A549 (cell line): ENCODE results near the gene GTF2IRD1. TPM values are rescaled to one million over a fixed set of nuclear protein-coding genes. Genes with fewer than 3 reads are reported as not detected.

Source experiments
- ATAC-seq, 2 experiments: fragments of 200-7000 bp in 1 of 2; fragments of >200 bp in 1 of 2; cut with Nextera tagmentation in 1 of 2; cut with Tn5 transposase in 1 of 2; 3 replicates each; pipeline versions ENCODE4 v1.8.0 to v1.9.1; 2018 to 2020; ENCODE audit warnings: mild to moderate bottlenecking in 1 of 2, moderate library complexity in 1 of 2
- CTCF ChIA-PET: fragments of 300-600 bp; sonication (Branson Sonifier 250); formaldehyde crosslinking; extraction: SDS; loops from one replicate; lab custom pipeline; 2021; ENCODE audit warnings: antibody characterized with exemption, inconsistent platforms; lab: Yijun Ruan, JAX
- POLR2A ChIA-PET: fragments of 350-600 bp; formaldehyde crosslinking; extraction: SDS; loops from one replicate; lab custom pipeline; 2021; ENCODE audit warnings: antibody characterized with exemption, inconsistent platforms; lab: Yijun Ruan, JAX
- DNase-seq, 2 experiments: peaks; one replicate each; pipeline versions ENCODE4 v3.0.0 to v3.0.0-alpha.2; 2011 to 2016; ENCODE audit warnings: low read depth in 1 of 2, low spot score in 1 of 2
- FAIRE-seq: peaks from 2 replicates; lab custom pipeline; 2011; peaks lifted over from hg19 to GRCh38; lab: Jason Lieb, UNC
- H3K27ac ChIP-seq, 2 experiments: fragments of >200 bp; sonication (Bioruptor Twin); formaldehyde crosslinking; 3 replicates each; pipeline ENCODE4 v1.5.1; 2016 to 2017
- H3K4me1 ChIP-seq: fragments of >200 bp; sonication (Bioruptor Twin); formaldehyde crosslinking; 3 replicates; pipeline ENCODE4 v1.6.1; 2016
- H3K4me2 ChIP-seq: fragments of >200 bp; sonication (Bioruptor Twin); formaldehyde crosslinking; 3 replicates; pipeline ENCODE4 v1.6.1; 2016
- H3K4me3 ChIP-seq: fragments of >200 bp; sonication (Bioruptor Twin); formaldehyde crosslinking; 3 replicates; pipeline ENCODE4 v1.5.1; 2016
- H3K9me3 ChIP-seq: fragments of >200 bp; sonication (Bioruptor Twin); formaldehyde crosslinking; 3 replicates; pipeline ENCODE4 v1.6.1; 2016
- CHD2 ChIP-seq: fragments of 150-350 bp; IDR thresholded peaks from 2 replicates; pipeline ENCODE4 v1.6.1; 2014; ENCODE audit warnings: low read length; ENCODE audit not compliant: partially characterized antibody
- EHF ChIP-seq: fragments of 250-450 bp; sonication (Bioruptor Pico); IDR thresholded peaks from 2 replicates; pipeline ENCODE4 v1.5.0; 2020; ENCODE audit warnings: mild to moderate bottlenecking
- EHMT2 ChIP-seq: fragments of 200-600 bp; sonication (generic); IDR thresholded peaks from 2 replicates; pipeline ENCODE4 v1.6.1; 2016; ENCODE audit warnings: antibody characterized with exemption, low read depth, mild to moderate bottlenecking, moderate library complexity
- ESRRA ChIP-seq: fragments of 150-350 bp; IDR thresholded peaks from 2 replicates; pipeline ENCODE4 v1.6.1; 2014; ENCODE audit warnings: mild to moderate bottlenecking, low read length, borderline replicate concordance
- FOSL2 ChIP-seq, 2 experiments: fragments of 450-650 bp in 1 of 2; fragments of >200 bp in 1 of 2; sonication (Bioruptor Twin) in 1 of 2; formaldehyde crosslinking; IDR thresholded peaks; 2 replicates each; pipeline versions ENCODE4 v1.5.0 to v1.6.1; 2016 to 2020; ENCODE audit warnings: mild to moderate bottlenecking in 1 of 2, moderate library complexity in 1 of 2
- GATA3 ChIP-seq: IDR thresholded peaks from 2 replicates; pipeline ENCODE4 v1.6.1; 2012; ENCODE audit warnings: borderline replicate concordance
- HDAC2 ChIP-seq: fragments of 200-600 bp; sonication (generic); IDR thresholded peaks from 2 replicates; pipeline ENCODE4 v1.6.1; 2016
- HEYL ChIP-seq: fragments of 250-450 bp; sonication (Bioruptor Pico); IDR thresholded peaks from 2 replicates; pipeline ENCODE4 v1.8.0; 2021; ENCODE audit warnings: mild to moderate bottlenecking, moderate library complexity
- JUN ChIP-seq, 2 experiments: fragments of >200 bp; sonication (Bioruptor Twin); formaldehyde crosslinking; IDR thresholded peaks; 2 replicates in 1 of 2; 3 replicates in 1 of 2; pipeline ENCODE4 v1.6.1; 2016 to 2017
- MYC ChIP-seq: IDR thresholded peaks from 2 replicates; pipeline ENCODE4 v1.6.1; 2012; ENCODE audit warnings: mild to moderate bottlenecking, inconsistent platforms, low read length, improper control_type of control experiment, borderline replicate concordance
- NFE2L2 ChIP-seq: fragments of 150-350 bp; conservative IDR thresholded peaks from 2 replicates; pipeline ENCODE4 v1.6.1; 2014; ENCODE audit warnings: low read length
- NPAS2 ChIP-seq: fragments of 250-450 bp; sonication (Bioruptor Pico); IDR thresholded peaks from 2 replicates; pipeline ENCODE4 v1.8.0; 2022; ENCODE audit warnings: mild to moderate bottlenecking, moderate library complexity, borderline replicate concordance
- POLR2AphosphoS2 ChIP-seq: conservative IDR thresholded peaks from 2 replicates; pipeline ENCODE4 v1.6.1; 2012; ENCODE audit warnings: low read length, improper control_type of control experiment, inconsistent platforms
- RNF2 ChIP-seq: fragments of 200-600 bp; sonication (generic); IDR thresholded peaks from 2 replicates; pipeline ENCODE4 v1.6.1; 2016; ENCODE audit warnings: low read depth, mild to moderate bottlenecking, antibody characterized with exemption, moderate library complexity, borderline replicate concordance
- SREBF2 ChIP-seq: fragments of 450-650 bp; IDR thresholded peaks from 2 replicates; pipeline ENCODE4 v1.6.1; 2014; ENCODE audit warnings: mild to moderate bottlenecking, moderate library complexity
- WGBS: methylation state at CpG from one replicate; pipeline ENCODE4 v1.1.6; 2017; ENCODE audit errors: missing lambda C conversion rate; 5-methylcytosine and 5-hydroxymethylcytosine counted together
- polyA plus RNA-seq, 4 experiments: library from polyadenylated mRNA; depleted of rRNA in 3 of 4; stranded (reverse); fragments of >200 nt; fragmentation: RNase III in 1 of 4; extraction: RNeasy Plus Mini Kit Qiagen cat#74134 plus additional on column Dnase treatment in 1 of 4; gene quantifications; 2 replicates in 3 of 4; 3 replicates in 1 of 4; pipeline ENCODE4 v1.2.3, GENCODE V29; 2011 to 2017
- TF ChIP-seq, protein P1 (sequence below): IDR thresholded peaks from 2 replicates; pipeline ENCODE4 v1.6.1; 2012
- TF ChIP-seq, protein P2 (sequence below): IDR thresholded peaks from 2 replicates; pipeline ENCODE4 v1.6.1; 2012; ENCODE audit warnings: low read depth, borderline replicate concordance
- TF ChIP-seq, protein P3 (sequence below): fragments of 450-650 bp; IDR thresholded peaks from 2 replicates; pipeline ENCODE4 v1.6.1; 2014; ENCODE audit warnings: antibody characterized with exemption
- TF ChIP-seq, protein P4 (sequence below): fragments of >200 bp; sonication (Bioruptor Twin); formaldehyde crosslinking; IDR thresholded peaks from 2 replicates; pipeline ENCODE4 v1.6.1; 2016
- TF ChIP-seq, protein P5 (sequence below): fragments of 250-450 bp; sonication (Bioruptor Pico); IDR thresholded peaks from 2 replicates; pipeline ENCODE4 v1.5.0; 2021; ENCODE audit warnings: mild to moderate bottlenecking, moderate library complexity, borderline replicate concordance

GTF2IRD1 gene
- polyA plus RNA-seq, 2 of the 4 experiments (the other 2 are of a cell fraction) = 19.9 to 20.5 TPM

DNA sequence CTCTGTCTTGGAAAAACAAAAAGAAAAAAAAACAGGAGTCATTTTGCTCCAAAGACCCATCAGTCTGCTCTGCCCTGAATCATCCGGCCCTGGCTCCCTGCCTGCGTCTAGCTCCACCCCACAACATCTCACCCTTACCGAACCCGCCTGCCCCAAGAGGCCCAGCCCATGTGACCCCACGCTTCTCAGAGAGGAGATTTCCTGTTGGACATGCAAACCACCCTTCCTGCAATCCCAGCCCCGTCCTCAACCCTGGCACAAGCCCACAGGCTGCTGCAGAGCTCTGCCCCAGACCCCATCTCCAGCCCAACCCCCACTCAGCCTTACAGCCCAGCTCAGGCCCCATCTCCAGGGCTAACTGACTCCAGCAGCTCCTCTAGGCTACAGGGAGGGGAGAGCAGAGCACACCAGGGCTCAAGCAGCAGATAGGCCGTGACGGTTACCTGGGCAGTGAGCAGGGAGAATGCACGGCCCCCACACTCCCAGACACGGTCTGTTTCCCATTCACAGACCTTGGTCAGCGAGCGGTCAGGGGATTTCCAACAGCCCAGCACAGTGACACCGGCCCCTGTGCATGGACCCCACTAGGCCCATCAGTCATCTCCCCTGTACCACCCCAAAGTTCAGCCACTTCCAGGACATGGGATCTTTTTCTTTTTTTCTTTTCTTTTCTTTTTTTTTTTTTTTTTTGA lies 133.9 kb downstream of the GTF2IRD1 start:
- ATAC-seq (peak; percentile 95 to 96), FAIRE-seq (no peak), DNase-seq (peak; percentile 88 to 96)
- peaks cover 54% of the 10 kb centered on the region for H3K4me1 ChIP-seq
- H3K4me3 ChIP-seq = no peak overlapping the region
- WGBS = 27% methylated on average over 11 of the region's 13 CpGs
- TF ChIP-seq FOSL2 (IDR thresholded peaks at IDR 0.05) = no peak
- TF ChIP-seq FOSL2 (CRISPR knock-in tag; IDR thresholded peaks at IDR 0.05) = peak; percentile 43; the same call in 1 of the 2 replicates
- TF ChIP-seq NFE2L2 = no peak
- no peak for TF ChIP-seq CHD2
- TF ChIP-seq, protein P1, sequence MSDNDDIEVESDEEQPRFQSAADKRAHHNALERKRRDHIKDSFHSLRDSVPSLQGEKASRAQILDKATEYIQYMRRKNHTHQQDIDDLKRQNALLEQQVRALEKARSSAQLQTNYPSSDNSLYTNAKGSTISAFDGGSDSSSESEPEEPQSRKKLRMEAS = peak; percentile 84
- peak in 1 of 2 experiments; percentile 62; a peak in 1 of 5 replicates for TF ChIP-seq JUN (IDR thresholded peaks at IDR 0.05)
- no peak for TF ChIP-seq HDAC2
- TF ChIP-seq, protein P2, sequence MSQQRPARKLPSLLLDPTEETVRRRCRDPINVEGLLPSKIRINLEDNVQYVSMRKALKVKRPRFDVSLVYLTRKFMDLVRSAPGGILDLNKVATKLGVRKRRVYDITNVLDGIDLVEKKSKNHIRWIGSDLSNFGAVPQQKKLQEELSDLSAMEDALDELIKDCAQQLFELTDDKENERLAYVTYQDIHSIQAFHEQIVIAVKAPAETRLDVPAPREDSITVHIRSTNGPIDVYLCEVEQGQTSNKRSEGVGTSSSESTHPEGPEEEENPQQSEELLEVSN = peak; percentile 17; the same call in 1 of the 2 replicates
- TF ChIP-seq, protein P3, sequence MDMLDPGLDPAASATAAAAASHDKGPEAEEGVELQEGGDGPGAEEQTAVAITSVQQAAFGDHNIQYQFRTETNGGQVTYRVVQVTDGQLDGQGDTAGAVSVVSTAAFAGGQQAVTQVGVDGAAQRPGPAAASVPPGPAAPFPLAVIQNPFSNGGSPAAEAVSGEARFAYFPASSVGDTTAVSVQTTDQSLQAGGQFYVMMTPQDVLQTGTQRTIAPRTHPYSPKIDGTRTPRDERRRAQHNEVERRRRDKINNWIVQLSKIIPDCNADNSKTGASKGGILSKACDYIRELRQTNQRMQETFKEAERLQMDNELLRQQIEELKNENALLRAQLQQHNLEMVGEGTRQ = peak; percentile 85
- POLR2A ChIA-PET = interaction anchor here (0.6 to 1.1 kb wide), 4 partner anchors 12 to 245 kb away, joined by 3 to 5 read pairs (median 4); no protein-coding TSS in a partner anchor
- peak overlapping the region; percentile 87 for H3K4me2 ChIP-seq
- H3K27ac ChIP-seq = peak overlapping the region; percentile 83 to 95
- H3K9me3 ChIP-seq = no peaks in the 10 kb centered on the region
- CTCF ChIA-PET = interaction anchor here (0.6 to 2.6 kb wide), 6 partner anchors 10 to 187 kb away, joined by 3 to 12 read pairs (median 6); partner anchors contain the start of gene GTF2I

DNA sequence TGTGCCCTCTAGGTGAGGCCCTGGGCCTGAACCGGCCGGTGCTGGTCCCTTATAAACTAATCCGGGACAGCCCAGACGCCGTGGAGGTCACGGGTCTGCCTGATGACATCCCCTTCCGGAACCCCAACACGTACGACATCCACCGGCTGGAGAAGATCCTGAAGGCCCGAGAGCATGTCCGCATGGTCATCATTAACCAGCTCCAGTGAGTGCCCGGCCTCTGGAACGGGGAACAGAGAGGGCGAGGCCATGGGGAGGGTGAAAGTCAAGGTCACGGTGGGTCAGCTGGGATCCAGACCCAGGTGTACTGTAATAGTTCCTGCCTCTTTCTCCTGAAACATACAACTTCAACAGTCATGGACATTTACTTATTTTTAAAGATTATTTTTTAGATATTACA lies 137.1 kb downstream of the GTF2IRD1 start:
- ATAC-seq (no peak), DNase-seq (no peak), FAIRE-seq (no peak)
- Histone ChIP-seq H3K27ac (peak overlapping the region in 1 of 2 experiments; percentile 44; a peak in 3 of 6 replicates), H3K4me2 (no peak overlapping the region), H3K9me3 (no peaks in the 10 kb centered on the region), H3K4me3 (no peak overlapping the region), H3K4me1 (peaks cover 30% of the 10 kb centered on the region)
- ChIA-PET CTCF (interaction anchor here (1.0 to 2.0 kb wide), 4 partner anchors 11 to 173 kb away, joined by 3 to 7 read pairs (median 5); no protein-coding TSS in a partner anchor), POLR2A (no interaction called here)
- 96% methylated on average over 16 of the region's 16 CpGs for WGBS
- TF ChIP-seq HEYL (CRISPR knock-in tag) (no peak), NPAS2 (CRISPR knock-in tag) (no peak), RNF2 (no peak), POLR2AphosphoS2 (no peak), EHMT2 (no peak), ESRRA (no peak), EHF (CRISPR knock-in tag) (no peak), SREBF2 (no peak), MYC (no peak), GATA3 (no peak)
- TF ChIP-seq, protein P4, sequence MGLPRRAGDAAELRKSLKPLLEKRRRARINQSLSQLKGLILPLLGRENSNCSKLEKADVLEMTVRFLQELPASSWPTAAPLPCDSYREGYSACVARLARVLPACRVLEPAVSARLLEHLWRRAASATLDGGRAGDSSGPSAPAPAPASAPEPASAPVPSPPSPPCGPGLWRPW = no peak
- TF ChIP-seq, protein P5, sequence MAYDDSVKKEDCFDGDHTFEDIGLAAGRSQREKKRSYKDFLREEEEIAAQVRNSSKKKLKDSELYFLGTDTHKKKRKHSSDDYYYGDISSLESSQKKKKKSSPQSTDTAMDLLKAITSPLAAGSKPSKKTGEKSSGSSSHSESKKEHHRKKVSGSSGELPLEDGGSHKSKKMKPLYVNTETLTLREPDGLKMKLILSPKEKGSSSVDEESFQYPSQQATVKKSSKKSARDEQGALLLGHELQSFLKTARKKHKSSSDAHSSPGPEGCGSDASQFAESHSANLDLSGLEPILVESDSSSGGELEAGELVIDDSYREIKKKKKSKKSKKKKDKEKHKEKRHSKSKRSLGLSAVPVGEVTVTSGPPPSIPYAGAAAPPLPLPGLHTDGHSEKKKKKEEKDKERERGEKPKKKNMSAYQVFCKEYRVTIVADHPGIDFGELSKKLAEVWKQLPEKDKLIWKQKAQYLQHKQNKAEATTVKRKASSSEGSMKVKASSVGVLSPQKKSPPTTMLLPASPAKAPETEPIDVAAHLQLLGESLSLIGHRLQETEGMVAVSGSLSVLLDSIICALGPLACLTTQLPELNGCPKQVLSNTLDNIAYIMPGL (CRISPR knock-in tag) = no peak
